DMS 273 (cell line): ENCODE data around the gene B3GALT5.
"Not testable (repeated sequence)": the region's sequence is repeated elsewhere in the genome, so short reads cannot be mapped to it uniquely, and the experiment has no call there.

Experiments used
- DNase-seq: peaks from one replicate; lab custom pipeline; 2025; ENCODE audit not compliant: unreplicated experiment; lab: John Stamatoyannopoulos, UW

The B3GALT5 gene

DNA sequence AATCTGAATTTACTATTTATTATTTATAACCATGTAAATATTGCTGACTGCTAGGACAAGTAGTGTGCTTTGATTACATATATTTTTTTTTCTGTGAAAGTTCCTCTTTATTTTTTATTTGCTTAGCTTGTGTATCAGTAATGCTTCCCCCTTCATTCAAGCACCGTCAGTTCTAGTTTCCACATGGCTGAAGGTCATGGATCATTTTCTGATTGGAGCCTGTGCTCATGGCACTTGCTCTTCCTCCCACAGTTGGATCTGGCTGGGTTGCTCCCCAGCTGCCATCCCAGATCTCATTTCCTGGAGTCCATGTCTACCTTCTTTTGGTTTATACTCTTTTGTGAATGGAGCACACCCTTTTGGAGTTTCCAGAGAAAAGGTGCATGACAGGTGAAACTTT lies 75.3 kb downstream of the B3GALT5 start:
- DNase-seq, result no peak

DNA sequence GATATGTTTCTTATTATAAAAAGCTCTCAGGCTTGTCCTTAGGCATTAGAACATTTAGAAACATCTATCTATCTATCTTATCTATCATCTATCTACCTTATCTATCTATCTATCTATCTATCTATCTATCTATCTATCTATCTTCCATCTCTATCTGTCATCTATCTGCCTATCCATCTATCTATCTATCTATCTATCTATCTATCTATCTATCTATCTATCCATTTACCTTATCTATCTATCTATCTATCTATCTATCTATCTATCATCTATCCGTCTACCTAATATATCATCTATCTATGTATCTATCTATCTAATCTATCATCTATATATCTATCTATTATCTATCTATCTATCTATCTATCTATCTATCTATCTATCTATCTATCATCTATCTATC lies 77.1 kb downstream of the B3GALT5 start:
- not testable (repeated sequence) for DNase-seq

DNA sequence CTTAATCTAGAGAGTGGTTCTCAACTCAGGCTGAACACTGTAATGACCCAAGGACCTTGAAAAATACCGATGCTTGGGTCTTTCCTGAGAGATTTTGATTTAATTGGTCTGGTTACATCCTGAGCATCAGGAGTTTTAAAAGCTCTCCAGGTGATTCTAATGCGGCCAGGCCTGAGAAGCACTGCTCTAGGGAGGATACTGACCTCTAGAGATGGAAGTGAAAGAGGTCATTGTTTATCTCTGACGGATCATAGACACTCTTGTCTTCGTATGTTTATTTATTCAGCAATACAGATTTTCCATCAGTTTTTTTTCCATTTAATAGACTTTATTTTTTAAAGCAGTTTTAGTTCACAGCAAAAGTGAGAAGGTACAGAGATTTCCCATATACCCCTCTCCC lies 77.7 kb downstream of the B3GALT5 start:
- no peak for DNase-seq

DNA sequence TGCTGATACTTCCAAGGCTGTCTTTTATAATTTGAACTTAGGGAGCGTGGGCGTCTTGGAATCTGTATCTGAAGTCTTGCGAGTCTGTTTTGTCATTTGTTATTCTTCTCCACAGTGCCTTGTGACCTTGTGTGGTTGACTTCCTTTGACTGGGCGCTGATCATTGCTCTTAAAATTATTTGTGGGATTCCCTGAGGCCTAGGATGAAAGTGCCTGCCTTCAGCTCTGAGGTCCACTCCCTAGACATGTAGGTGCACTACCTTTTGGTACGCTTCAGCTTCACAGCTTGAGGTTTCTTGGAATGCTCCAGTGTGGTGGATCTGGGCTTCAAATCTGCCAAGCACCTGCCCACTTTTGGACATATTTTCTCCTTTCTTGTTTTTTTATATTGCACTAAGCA lies 82.0 kb downstream of the B3GALT5 start:
- no peak for DNase-seq

- DNase-seq, result no peak
Observed at GRCh38 chr21:39696196-39696595, 83.5 kb downstream of the B3GALT5 start.

- DNase-seq, result no peak
Observed at GRCh38 chr21:39696618-39697017, 83.9 kb downstream of the B3GALT5 start.

DNA sequence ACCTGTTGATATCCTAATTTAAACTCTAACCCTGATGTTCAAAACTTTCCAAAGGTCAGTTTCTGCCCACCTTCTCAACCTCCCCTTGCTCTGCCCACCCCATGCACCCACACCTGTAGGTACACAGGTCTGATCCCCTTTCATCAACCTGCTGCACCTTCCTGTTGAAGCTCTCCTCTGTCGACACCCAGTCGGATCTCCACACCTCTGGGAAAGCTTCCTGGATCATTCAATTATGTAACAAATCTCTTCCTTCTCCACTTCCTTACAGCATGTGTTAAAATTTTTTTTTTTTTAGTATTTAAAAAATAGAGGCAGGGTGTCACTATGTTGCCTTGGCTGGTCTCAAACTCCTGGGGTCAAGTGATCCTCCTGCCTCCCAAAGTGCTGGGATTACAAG lies 87.6 kb downstream of the B3GALT5 start:
- no peak for DNase-seq

DNA sequence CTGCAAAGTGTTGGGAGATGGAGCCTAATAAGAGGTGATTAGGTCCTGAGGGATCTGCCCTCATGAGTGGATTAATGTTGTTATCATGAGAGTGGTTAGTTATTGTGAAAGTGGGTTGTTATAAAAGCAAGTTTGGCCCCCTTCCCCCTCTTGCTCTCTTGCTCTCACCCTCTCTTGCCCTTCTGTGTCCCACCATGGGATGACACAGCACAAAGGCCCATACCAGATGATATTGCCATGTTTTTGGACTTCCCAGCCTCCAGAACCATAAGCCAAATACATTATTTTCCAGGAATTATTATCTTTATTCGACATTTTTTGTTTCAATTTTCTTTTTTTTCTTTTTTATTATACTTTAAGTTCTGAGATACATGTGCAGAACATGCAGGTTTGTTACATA lies 90.8 kb downstream of the B3GALT5 start:
- no peak for DNase-seq

DNA sequence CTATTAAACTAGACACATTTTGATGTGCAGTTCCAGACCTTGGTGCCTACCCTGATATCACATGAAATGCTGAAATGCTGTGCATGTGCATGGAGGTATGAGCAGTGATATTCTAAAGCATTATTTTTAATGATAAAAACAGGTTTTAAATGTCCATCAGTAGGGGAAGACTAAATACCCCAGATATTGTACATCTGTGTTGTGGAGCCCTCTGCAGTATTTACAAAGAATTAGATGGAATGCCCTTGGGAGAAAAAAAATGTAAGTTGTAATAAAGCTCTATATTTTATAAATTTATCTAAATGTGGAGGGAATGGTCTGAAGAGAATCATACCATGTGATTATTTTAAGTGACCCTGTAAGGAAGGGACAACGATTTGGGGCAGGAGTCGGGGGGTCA lies 93.1 kb downstream of the B3GALT5 start:
- peak; percentile 12 for DNase-seq

DNA sequence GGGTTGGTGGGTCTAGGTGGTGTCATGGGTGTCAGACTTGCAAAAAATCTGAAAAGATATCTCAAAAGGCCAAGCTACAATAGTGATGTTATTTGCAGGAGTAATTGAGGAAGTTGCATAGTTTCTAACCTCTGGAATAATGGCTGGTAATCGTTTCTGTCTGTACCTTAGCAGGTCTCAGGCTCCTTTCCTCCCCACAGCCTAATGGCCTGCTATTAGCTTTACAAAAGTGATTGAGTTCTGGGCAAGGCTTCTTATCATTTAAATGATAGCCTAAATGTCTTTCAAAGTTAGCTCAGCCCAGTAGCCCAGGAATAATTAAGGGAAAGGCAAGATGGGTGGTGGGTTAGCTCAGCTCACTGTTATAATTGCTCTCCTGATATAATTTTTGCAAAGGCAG lies 94.6 kb downstream of the B3GALT5 start:
- no peak for DNase-seq

- no peak for DNase-seq
Observed at GRCh38 chr21:39710866-39711265, 98.1 kb downstream of the B3GALT5 start.

DNA sequence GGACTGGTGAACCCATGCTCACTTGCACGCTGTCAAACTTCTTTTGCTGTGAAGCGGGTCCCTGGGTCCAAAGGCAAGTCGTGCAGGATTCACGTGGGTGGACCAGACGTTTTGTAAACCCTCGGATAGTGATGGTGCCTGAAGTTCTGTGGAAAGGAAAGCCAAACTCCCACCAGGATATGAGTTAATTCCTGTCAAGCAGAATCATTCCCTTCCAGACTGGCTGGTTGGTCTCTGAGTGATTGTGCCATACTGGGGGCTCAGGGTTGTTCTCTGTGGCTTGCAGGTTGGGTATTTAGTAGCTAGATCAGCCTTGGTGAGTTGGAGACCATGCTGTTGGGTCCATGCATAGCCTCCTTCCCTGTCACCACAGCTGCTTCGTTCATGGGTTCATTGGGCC lies 99.5 kb downstream of the B3GALT5 start:
- no peak for DNase-seq

GRCh38 chr21:39712976-39713375 lies 100.2 kb downstream of the B3GALT5 start:
- DNase-seq, result peak; percentile 59

DNA sequence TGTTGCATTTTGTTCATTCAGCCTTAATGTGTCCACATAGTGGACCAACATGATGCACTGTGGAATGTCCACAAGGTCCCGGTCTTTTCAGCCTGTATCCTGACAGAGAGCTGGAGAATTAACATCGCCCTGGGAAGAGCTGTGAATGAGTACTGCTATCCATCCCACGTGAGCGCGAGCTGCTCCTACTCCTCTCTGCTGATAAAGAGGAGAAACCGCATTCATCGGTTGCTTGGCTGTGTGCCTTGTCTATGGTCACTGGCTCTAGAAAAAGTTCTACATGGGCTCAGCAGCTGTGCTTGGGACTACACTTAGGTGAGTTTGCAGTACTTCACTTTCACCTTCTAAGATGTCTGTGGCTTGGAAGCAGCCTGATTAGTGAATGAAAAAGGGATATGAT lies 101.2 kb downstream of the B3GALT5 start:
- no peak for DNase-seq

DNA sequence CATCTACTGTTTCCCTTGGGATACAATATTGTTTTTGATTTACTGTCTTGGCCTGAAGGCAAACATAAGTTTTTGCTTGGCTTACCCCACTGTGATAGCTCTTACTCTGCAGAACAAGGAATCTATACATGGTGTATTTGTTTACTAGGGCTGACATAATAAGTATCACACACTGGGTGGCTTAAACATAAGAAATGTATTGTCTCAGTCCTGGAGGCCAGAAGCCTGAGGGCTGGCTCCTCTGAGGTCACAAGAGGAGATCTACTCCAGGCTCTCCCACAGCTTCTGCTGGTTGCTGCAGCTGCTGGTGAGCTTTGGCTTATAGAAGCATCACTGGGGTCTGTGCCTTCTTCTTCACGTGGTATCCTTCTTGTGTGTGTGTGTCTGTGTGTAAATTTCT lies 101.6 kb downstream of the B3GALT5 start:
- DNase-seq, result no peak

DNA sequence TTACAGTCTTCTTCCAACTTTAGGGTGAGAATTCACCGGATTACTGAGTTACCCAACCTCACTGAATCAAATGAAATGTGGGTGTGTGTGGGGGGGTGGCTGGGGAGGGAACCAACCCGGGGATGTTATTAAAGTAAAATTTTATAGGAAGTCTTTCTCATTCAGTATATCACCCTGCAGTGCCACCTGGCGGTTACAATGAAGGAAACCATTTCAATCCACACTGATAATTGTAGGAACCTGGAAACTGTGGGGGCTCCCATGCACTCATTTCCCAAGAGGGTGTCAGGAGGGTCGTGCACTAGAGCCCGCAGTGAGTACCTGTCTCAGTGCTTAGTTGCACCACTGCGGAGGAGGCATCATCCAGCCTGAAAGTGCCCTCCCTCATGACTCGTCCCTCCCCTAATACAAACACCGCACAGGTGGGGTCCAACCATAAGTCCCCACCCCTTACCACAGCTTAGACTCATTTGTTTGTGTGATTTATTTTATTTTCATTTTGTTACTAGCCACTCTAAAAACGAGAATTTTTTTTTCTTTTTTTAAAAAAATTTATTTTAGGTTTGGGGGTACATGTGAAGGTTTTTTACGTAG lies 103.2 kb downstream of the B3GALT5 start:
- DNase-seq, result peak; percentile 75

GRCh38 chr21:39720126-39720778 lies 107.5 kb downstream of the B3GALT5 start:
- no peak for DNase-seq

- DNase-seq, result no peak
Observed at GRCh38 chr21:39721885-39722284, 109.1 kb downstream of the B3GALT5 start.
